LNCAP (cell line): ENCODE results near the gene ATG101.

Source experiments
- CTCF ChIP-seq: fragments of 450-650 bp; IDR thresholded peaks from 2 replicates; pipeline ENCODE4 v1.5.1; 2017; ENCODE audit warnings: mild to moderate bottlenecking

The ATG101 gene

GRCh38 chr12:52062167-52063081 is 7.4 kb upstream of the ATG101 start:
- no peak for TF ChIP-seq CTCF

- TF ChIP-seq CTCF = no peak
Observed at GRCh38 chr12:52063082-52063924, 6.5 kb upstream of the ATG101 start.

GRCh38 chr12:52063981-52064649 is 5.7 kb upstream of the ATG101 start:
- no peak for TF ChIP-seq CTCF

GRCh38 chr12:52066346-52067080 is 3.3 kb upstream of the ATG101 start:
- TF ChIP-seq CTCF = no peak

- no peak for TF ChIP-seq CTCF
Observed at GRCh38 chr12:52067081-52067374, 2.8 kb upstream of the ATG101 start.

GRCh38 chr12:52070185-52070925 is 577 bp downstream of the ATG101 start:
- no peak for TF ChIP-seq CTCF
